PC-3 (cell line): ENCODE data around the gene MT3. TPM values are rescaled to one million over a fixed set of nuclear protein-coding genes. Genes with fewer than 3 reads are reported as not detected.

Experiments used
- ATAC-seq: fragments of 200-7000 bp; cut with Tn5 transposase; 2 replicates; pipeline ENCODE4 v1.9.1; 2020; ENCODE audit warnings: mild to moderate bottlenecking, moderate library complexity
- BruUV-seq: library from RNA; stranded (reverse); fragments of 400-500 nt; replicated peaks from 2 replicates; lab custom pipeline; 2021; lab: Mats Ljungman, UMichigan
- CTCF ChIA-PET: fragments of 300-600 bp; sonication (Branson Sonifier 250); formaldehyde crosslinking; loops from one replicate; lab custom pipeline; 2022; ENCODE audit warnings: antibody characterized with exemption; lab: Charles Lee
- POLR2A ChIA-PET: fragments of 300-600 bp; sonication (Branson Sonifier 250); formaldehyde crosslinking; loops from one replicate; lab custom pipeline; 2022; ENCODE audit warnings: antibody characterized with exemption; ENCODE audit not compliant: unreplicated experiment; lab: Charles Lee
- DNase-seq: peaks from one replicate; pipeline ENCODE4 v3.0.0-alpha.2; 2015
- H2AFZ ChIP-seq: fragments of 300-600 bp; sonication (generic); 2 replicates; pipeline ENCODE4 v1.6.0; 2016; ENCODE audit warnings: antibody characterized with exemption, low read length
- H3F3A ChIP-seq: fragments of 300-600 bp; sonication (generic); one replicate; pipeline ENCODE4 v1.6.0; 2017; ENCODE audit warnings: antibody characterized with exemption, low read length, control low read depth, mild to moderate bottlenecking; ENCODE audit not compliant: unreplicated experiment
- H3K27ac ChIP-seq: fragments of 300-600 bp; sonication (generic); 2 replicates; pipeline ENCODE4 v1.5.1; 2016; ENCODE audit warnings: mild to moderate bottlenecking, low read length
- H3K27me3 ChIP-seq: fragments of 300-600 bp; sonication (generic); 2 replicates; pipeline ENCODE4 v1.6.1; 2016; ENCODE audit warnings: low read length, mixed read lengths
- H3K36me3 ChIP-seq: fragments of 300-600 bp; sonication (generic); 2 replicates; pipeline ENCODE4 v1.6.1; 2016; ENCODE audit warnings: low read depth, mixed run types, low read length, mixed read lengths
- H3K4me1 ChIP-seq: fragments of 300-600 bp; sonication (generic); 2 replicates; pipeline ENCODE4 v1.5.1; 2016; ENCODE audit warnings: low read length; ENCODE audit not compliant: insufficient read depth
- H3K4me2 ChIP-seq: fragments of 300-600 bp; sonication (generic); 2 replicates; pipeline ENCODE4 v1.6.0; 2016; ENCODE audit warnings: low read length
- H3K4me3 ChIP-seq: fragments of 300-600 bp; sonication (generic); 2 replicates; pipeline ENCODE4 v1.5.1; 2016; ENCODE audit warnings: mild to moderate bottlenecking, low read length, mixed read lengths
- H3K79me2 ChIP-seq: fragments of 300-600 bp; sonication (generic); 2 replicates; pipeline ENCODE4 v1.6.1; 2017; ENCODE audit warnings: low read length, mixed read lengths
- H3K9ac ChIP-seq: fragments of 300-600 bp; sonication (generic); 2 replicates; pipeline ENCODE4 v1.6.0; 2016; ENCODE audit warnings: mild to moderate bottlenecking, low read length
- H3K9me2 ChIP-seq: fragments of 300-600 bp; sonication (generic); replicated peaks from 2 replicates; pipeline ENCODE4 v1.6.1; 2016; ENCODE audit warnings: mixed run types, low read length, mixed read lengths
- H3K9me3 ChIP-seq: fragments of 300-600 bp; sonication (generic); 2 replicates; pipeline ENCODE4 v1.6.1; 2016; ENCODE audit warnings: low read length, mixed read lengths
- H4K20me1 ChIP-seq: fragments of 300-600 bp; sonication (generic); 2 replicates; pipeline ENCODE4 v1.6.1; 2016; ENCODE audit warnings: low read length, mixed read lengths
- CTCF ChIP-seq: fragments of 300-600 bp; sonication (generic); conservative IDR thresholded peaks from 2 replicates; pipeline ENCODE4 v1.5.1; 2017; ENCODE audit warnings: antibody characterized with exemption, low read depth, mild to moderate bottlenecking, low read length
- EZH2 ChIP-seq: fragments of 300-600 bp; sonication (generic); IDR thresholded peaks from one replicate; pipeline ENCODE4 v1.6.1; 2017; ENCODE audit warnings: antibody characterized with exemption, mild to moderate bottlenecking, low read length; ENCODE audit not compliant: unreplicated experiment
- EZH2phosphoT487 ChIP-seq: fragments of 300-600 bp; sonication (generic); IDR thresholded peaks from 2 replicates; pipeline ENCODE4 v1.6.1; 2018; ENCODE audit warnings: mild to moderate bottlenecking, antibody characterized with exemption, low read length, borderline replicate concordance
- intact Hi-C: fragments of 100-400 bp; cut with micrococcal nuclease; formaldehyde crosslinking; loops from 2 replicates; pipeline ENCODE4 v1.9.0; 2023
- total RNA-seq: library from RNA; depleted of rRNA; stranded (reverse); fragments of >200 nt; gene quantifications from 2 replicates; pipeline ENCODE4 v1.2.3, GENCODE V29; 2014

MT3 gene
- total RNA-seq, 1 experiment from 2014 or later, result not detected

GRCh38 chr16:56636616-56637413 is 47.5 kb downstream of the MT3 start:
- CTCF ChIA-PET, result no interaction called here
- H3K36me3 ChIP-seq, result no peaks in the 10 kb centered on the region
- no peak overlapping the region for H3K4me2 ChIP-seq
- POLR2A ChIA-PET, result no interaction called here
- peaks cover 10% of the 10 kb centered on the region for H3K4me1 ChIP-seq
- no peak for TF ChIP-seq CTCF
- TF ChIP-seq EZH2phosphoT487, result no peak
- no peak for TF ChIP-seq EZH2
- no peaks in the 10 kb centered on the region for H3K9me3 ChIP-seq
- no TSS peak for BruUV-seq
- no peak overlapping the region for H2AFZ ChIP-seq
- ATAC-seq, result no peak
- no peak overlapping the region for H3K27ac ChIP-seq
- DNase-seq, result no peak
- H3K9me2 ChIP-seq, result no peaks in the 10 kb centered on the region
- no peak overlapping the region for H3K9ac ChIP-seq
- no peaks in the 10 kb centered on the region for H3K27me3 ChIP-seq
- intact Hi-C loops, result no loop called here
- H4K20me1 ChIP-seq, result no peaks in the 10 kb centered on the region
- H3K79me2 ChIP-seq, result no peaks in the 10 kb centered on the region
- no peak overlapping the region for H3K4me3 ChIP-seq
- no peaks in the 10 kb centered on the region for H3F3A ChIP-seq

- no peak within 1 kb of the TSS for H3K4me2 ChIP-seq
- CTCF ChIA-PET, result no interaction called here
Observed at GRCh38 chr16:56637814-56638750, 48.8 kb downstream of the MT3 start, which contains the start of gene MT1A. Gene MT1A, plus strand, starts transcription at chr16:56638666. Its CDS starts 73 bp downstream, at chr16:56638739.

More at GRCh38 chr16:56637814-56638750, 48.8 kb downstream of the MT3 start, which contains the start of gene MT1A:
- no peaks in the 10 kb centered on the region for H4K20me1 ChIP-seq
- BruUV-seq, result no TSS peak
- no peak within 1 kb of the TSS for H3K9ac ChIP-seq
- H3F3A ChIP-seq, result no peaks in the 10 kb centered on the region
- no peak within 1 kb of the TSS for H3K4me3 ChIP-seq
- no peaks in the 10 kb centered on the region for H3K9me2 ChIP-seq
- DNase-seq (no peak), ATAC-seq (no peak)
- no peaks in the 10 kb centered on the region for H3K9me3 ChIP-seq
- no peaks in the 10 kb centered on the region for H3K36me3 ChIP-seq
- no peak within 1 kb of the TSS for H2AFZ ChIP-seq
- intact Hi-C loops, result no loop called here
- no peaks in the 10 kb centered on the region for H3K27me3 ChIP-seq
- H3K4me1 ChIP-seq, result peaks cover 10% of the 10 kb centered on the region
- H3K27ac ChIP-seq, result no peak within 1 kb of the TSS
- TF ChIP-seq EZH2 (no peak), CTCF (no peak), EZH2phosphoT487 (no peak)
- POLR2A ChIA-PET, result no interaction called here
- no peaks in the 10 kb centered on the region for H3K79me2 ChIP-seq
